Psoas muscle (tissue), 8 donors: ENCODE measurements around the gene AKT3. TPM values are rescaled to one million over a fixed set of nuclear protein-coding genes. Genes with fewer than 3 reads are reported as not detected.

Experiments used
- ATAC-seq, 4 donors: fragments of 200-7000 bp; cut with Tn5 transposase; one replicate each; pipeline ENCODE4 v1.9.1; 2020; ENCODE audit warnings: moderate library complexity in 3 of 4, mild to moderate bottlenecking in 2 of 4
- DNase-seq, 2 donors: peaks; one replicate each; pipeline ENCODE4 v3.0.0-alpha.2; 2020
- H3K27ac ChIP-seq: fragments of 200-600 bp; one replicate; pipeline ENCODE4 v1.8.0; 2022
- H3K27me3 ChIP-seq, 3 donors: fragments of 200-600 bp in 1 of 3; one replicate each; pipeline versions ENCODE4 v1.6.1 to v1.8.0; 2013 to 2022; ENCODE audit warnings: low read length in 2 of 3, mild to moderate bottlenecking in 2 of 3, moderate library complexity in 1 of 3; ENCODE audit not compliant: insufficient read depth in 3 of 3
- H3K36me3 ChIP-seq, 2 donors: fragments of 200-600 bp in 1 of 2; one replicate each; pipeline versions ENCODE4 v1.6.1 to v1.8.0; 2013 to 2022; ENCODE audit warnings: low read depth in 1 of 2, mild to moderate bottlenecking in 1 of 2, moderate library complexity in 1 of 2; ENCODE audit not compliant: insufficient read depth in 1 of 2
- H3K4me1 ChIP-seq: fragments of 200-600 bp; one replicate; pipeline ENCODE4 v1.8.0; 2022
- H3K4me3 ChIP-seq: fragments of 200-600 bp; one replicate; pipeline ENCODE4 v1.8.0; 2022; ENCODE audit warnings: mild to moderate bottlenecking
- H3K9me3 ChIP-seq: fragments of 200-600 bp; one replicate; pipeline ENCODE4 v1.8.0; 2022
- CTCF ChIP-seq: fragments of 200-600 bp; IDR thresholded peaks from one replicate; pipeline ENCODE4 v1.8.0; 2022; ENCODE audit warnings: antibody characterized with exemption
- WGBS, 3 donors: extraction: QIAGEN DNeasy Blood & Tissue Kit; methylation state at CpG; one replicate each; pipeline versions ENCODE4 v1.1.6 to v1.1.7; 2013; 5-methylcytosine and 5-hydroxymethylcytosine counted together
- intact Hi-C, 2 donors: fragments of 100-400 bp; cut with DNase I; formaldehyde crosslinking; loops; one replicate each; pipeline versions ENCODE4 v1.11.0 to v1.14.2; 2022
- polyA plus RNA-seq, 3 donors: library from polyadenylated mRNA; stranded (reverse); fragments of 200-250 nt; gene quantifications; one replicate each; pipeline ENCODE4 v1.2.3, GENCODE V29; 2013
- total RNA-seq, 4 donors: library from RNA; stranded (reverse); fragmentation: NEBNext Ultra II Directional in 2 of 4; extraction: Animal tissue kit (Norgen Biotek cat#: 25700) in 2 of 4; gene quantifications; one replicate each; pipeline versions ENCODE4 v1.2.1 to v1.2.4, GENCODE V29; 2021 to 2023
- donor health status: healthy with polysubstance abuse.
- donor health status: DM: no; HTN: no; CAD: no; lungs with moderate emphysema.
- donor health status: Bipolar disorder and iron deficiency.
- donor health status: healthy.
- donor health status: DM: yes; HTN: yes; CAD: no.
- donor health status: DM: no; HTN: no; CAD: no.
- donor health status: DM: no; HTN: no; CAD: no.
- donor health status: DM: yes; HTN: yes; CAD: no.

AKT3 gene
- total and polyA plus RNA-seq, 7 donors, result 3.3 to 25.1 (median 9.8) TPM

GRCh38 chr1:243806310-243806709, 43.7 kb downstream of the AKT3 start:
- ATAC-seq (no peak), DNase-seq (no peak)
- intact Hi-C loops, result no loop called here
- H3K27ac ChIP-seq, result no peak overlapping the region
- no peaks in the 10 kb centered on the region for H3K27me3 ChIP-seq
- H3K4me1 ChIP-seq, result no peaks in the 10 kb centered on the region
- no peaks in the 10 kb centered on the region for H3K9me3 ChIP-seq
- no peak for TF ChIP-seq CTCF
- H3K4me3 ChIP-seq, result no peak overlapping the region
- no peaks in the 10 kb centered on the region for H3K36me3 ChIP-seq

GRCh38 chr1:243802736-243803135, 47.3 kb downstream of the AKT3 start:
- no peak for TF ChIP-seq CTCF
- Histone ChIP-seq H3K27me3 (no peaks in the 10 kb centered on the region), H3K27ac (no peak overlapping the region), H3K4me3 (no peak overlapping the region), H3K9me3 (no peaks in the 10 kb centered on the region), H3K36me3 (no peaks in the 10 kb centered on the region), H3K4me1 (no peaks in the 10 kb centered on the region)
- ATAC-seq (no peak), DNase-seq (no peak)
- intact Hi-C loops, result no loop called here
- 98 to 100% (median 99%) methylated on average over 3 of the region's 3 CpGs for WGBS, 3 donors

- Histone ChIP-seq H3K9me3 (no peaks in the 10 kb centered on the region), H3K27me3 (no peaks in the 10 kb centered on the region), H3K27ac (no peak overlapping the region), H3K4me1 (no peaks in the 10 kb centered on the region), H3K4me3 (no peak overlapping the region), H3K36me3 (no peaks in the 10 kb centered on the region)
- intact Hi-C loops, result no loop called here
- 44 to 56% (median 50%) methylated on average over 1 of the region's 1 CpG for WGBS, 3 donors
- no peak for DNase-seq
- TF ChIP-seq CTCF, result no peak
- no peak for ATAC-seq
Observed at GRCh38 chr1:243801378-243801777, 48.7 kb downstream of the AKT3 start.

- H3K27ac ChIP-seq, result no peak overlapping the region
- intact Hi-C loops, result no loop called here
- H3K27me3 ChIP-seq, result no peaks in the 10 kb centered on the region
- H3K36me3 ChIP-seq, result no peaks in the 10 kb centered on the region
- DNase-seq, result no peak
- ATAC-seq, result no peak
- no peaks in the 10 kb centered on the region for H3K9me3 ChIP-seq
- TF ChIP-seq CTCF, result no peak
- no peak overlapping the region for H3K4me3 ChIP-seq
- no peaks in the 10 kb centered on the region for H3K4me1 ChIP-seq
Observed at GRCh38 chr1:243799908-243800307, 50.1 kb downstream of the AKT3 start.

- no peak for ATAC-seq
- no peak for DNase-seq
- no peaks in the 10 kb centered on the region for H3K27me3 ChIP-seq
- no peaks in the 10 kb centered on the region for H3K36me3 ChIP-seq
- intact Hi-C loops, result no loop called here
- H3K27ac ChIP-seq, result no peak overlapping the region
- H3K4me3 ChIP-seq, result no peak overlapping the region
- no peaks in the 10 kb centered on the region for H3K9me3 ChIP-seq
- no peaks in the 10 kb centered on the region for H3K4me1 ChIP-seq
- WGBS, 3 donors, result 91 to 99% (median 94%) methylated on average over 2 of the region's 2 CpGs
- no peak for TF ChIP-seq CTCF
Observed at GRCh38 chr1:243798726-243799125, 51.3 kb downstream of the AKT3 start.
